ENCODE data around the gene CNIH3. TPM values are rescaled to one million over a fixed set of nuclear protein-coding genes. Genes with fewer than 3 reads are reported as not detected.

CNIH3 gene
- total RNA-seq, 1 donor = 1.4 TPM

DNA sequence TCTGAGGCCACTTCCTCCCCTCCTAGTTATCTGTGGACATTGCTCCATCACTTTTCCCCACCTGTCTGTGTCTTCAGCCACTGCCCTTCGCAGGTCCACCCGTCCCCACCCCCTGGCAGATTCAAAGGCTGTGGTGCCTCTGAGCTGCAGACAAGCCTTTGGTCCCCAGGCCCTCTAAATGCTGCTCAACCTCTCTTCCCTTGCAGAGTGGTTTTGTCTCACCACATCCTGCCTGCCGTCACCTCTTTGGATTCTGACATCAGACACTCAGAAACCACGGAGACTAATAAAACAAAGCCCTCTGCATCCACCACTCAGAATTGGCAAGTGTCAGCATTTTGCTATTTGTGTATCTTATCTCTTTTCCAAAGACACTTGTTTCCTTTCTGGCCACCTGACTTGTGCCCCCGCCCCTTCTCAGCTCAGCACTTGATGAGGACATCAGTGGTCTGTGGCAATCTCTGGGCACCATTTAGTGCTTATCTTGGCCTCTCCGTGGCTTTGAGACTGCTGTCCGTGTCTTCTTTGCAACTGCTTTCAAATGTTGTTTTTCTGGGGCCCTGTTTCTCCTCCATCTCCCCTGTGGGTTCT is 7.7 kb downstream of the CNIH3 start:
- peaks cover 16% of the 10 kb centered on the region for H3K27me3 ChIP-seq (ENCODE audit: insufficient read depth, low read length)
- no peak overlapping the region for H3K4me3 ChIP-seq (ENCODE audit: low read length)
- H3K9me3 ChIP-seq (ENCODE audit: low read depth, low read length) = no peaks in the 10 kb centered on the region
- peaks cover 21% of the 10 kb centered on the region for H3K4me1 ChIP-seq (ENCODE audit: insufficient read depth, low read length)

DNA sequence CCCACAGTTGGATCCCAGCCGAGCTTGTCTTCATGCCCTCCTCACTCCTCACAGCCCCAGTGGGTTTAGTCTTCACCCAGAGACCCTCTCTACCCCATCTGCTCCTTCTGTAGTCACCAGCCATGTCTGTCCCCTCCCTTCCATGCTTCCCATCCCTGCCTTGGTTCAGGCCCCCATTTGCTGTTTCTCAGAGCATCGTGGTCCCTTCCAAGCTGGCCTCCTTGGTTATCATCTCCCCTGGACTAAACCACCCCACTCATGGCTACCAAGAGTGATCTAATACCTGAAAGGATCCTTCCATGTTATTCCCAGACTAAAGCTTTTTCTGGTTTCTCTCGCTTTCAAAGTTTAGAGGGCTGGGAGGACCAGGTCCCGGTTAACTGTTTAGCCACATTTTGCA is 8.3 kb downstream of the CNIH3 start:
- H3K4me3 ChIP-seq (ENCODE audit: low read length) = no peak overlapping the region

DNA sequence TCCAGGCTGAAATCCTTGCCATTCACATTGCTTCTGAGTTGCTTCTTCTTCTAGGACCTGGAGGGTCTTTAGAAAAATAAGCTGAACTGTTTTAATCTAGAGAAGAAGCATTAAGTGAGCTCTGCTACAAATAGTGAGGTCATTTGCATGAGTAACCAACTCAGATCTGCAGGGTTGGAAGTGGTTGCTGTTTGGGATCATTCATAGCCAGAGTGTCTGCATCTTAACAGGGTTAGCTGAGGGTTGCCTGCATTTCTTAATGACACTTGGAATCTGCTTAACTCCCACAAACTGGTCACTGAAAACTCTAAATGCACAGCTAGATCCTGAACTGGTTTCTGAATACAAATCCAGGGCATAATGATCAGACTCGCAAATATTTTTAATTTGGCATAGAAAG is 9.9 kb downstream of the CNIH3 start:
- Histone ChIP-seq H3K4me1 (ENCODE audit: insufficient read depth, low read length) (peaks cover 21% of the 10 kb centered on the region), H3K9me3 (ENCODE audit: low read depth, low read length) (no peaks in the 10 kb centered on the region)

More for the DNA sequence above, 8.3 kb downstream of the CNIH3 start:
- Histone ChIP-seq H3K4me1 (ENCODE audit: insufficient read depth, low read length) (peaks cover 21% of the 10 kb centered on the region), H3K27me3 (ENCODE audit: insufficient read depth, low read length) (peaks cover 10% of the 10 kb centered on the region), H3K9me3 (ENCODE audit: low read depth, low read length) (no peaks in the 10 kb centered on the region)

DNA sequence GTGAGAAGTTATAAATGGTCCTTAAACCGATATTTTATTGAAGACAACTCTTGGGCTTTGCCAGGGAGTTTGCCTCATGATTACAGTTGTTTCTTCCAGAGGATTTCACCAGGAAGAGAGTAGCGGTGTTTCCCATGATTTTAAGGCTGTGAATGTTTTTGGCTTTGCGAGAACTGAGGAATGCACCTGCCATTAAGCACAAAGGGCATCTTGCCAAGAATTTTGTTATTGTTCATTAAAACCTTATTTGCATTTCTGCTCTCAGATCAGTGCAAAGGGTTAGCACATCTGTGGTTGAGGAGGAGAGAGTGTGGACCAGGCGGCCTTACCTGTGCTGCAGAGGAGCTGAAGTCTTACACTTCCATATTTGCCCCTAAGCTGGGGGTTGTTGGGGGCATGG is 13.8 kb downstream of the CNIH3 start:
- Histone ChIP-seq H3K4me1 (ENCODE audit: insufficient read depth, low read length) (no peaks in the 10 kb centered on the region), H3K4me3 (ENCODE audit: low read length) (no peak overlapping the region), H3K9me3 (ENCODE audit: low read depth, low read length) (no peaks in the 10 kb centered on the region), H3K27me3 (ENCODE audit: insufficient read depth, low read length) (no peaks in the 10 kb centered on the region)

More for the DNA sequence above, 9.9 kb downstream of the CNIH3 start:
- no peaks in the 10 kb centered on the region for H3K27me3 ChIP-seq (ENCODE audit: insufficient read depth, low read length)
- H3K4me3 ChIP-seq (ENCODE audit: low read length) = no peak overlapping the region

DNA sequence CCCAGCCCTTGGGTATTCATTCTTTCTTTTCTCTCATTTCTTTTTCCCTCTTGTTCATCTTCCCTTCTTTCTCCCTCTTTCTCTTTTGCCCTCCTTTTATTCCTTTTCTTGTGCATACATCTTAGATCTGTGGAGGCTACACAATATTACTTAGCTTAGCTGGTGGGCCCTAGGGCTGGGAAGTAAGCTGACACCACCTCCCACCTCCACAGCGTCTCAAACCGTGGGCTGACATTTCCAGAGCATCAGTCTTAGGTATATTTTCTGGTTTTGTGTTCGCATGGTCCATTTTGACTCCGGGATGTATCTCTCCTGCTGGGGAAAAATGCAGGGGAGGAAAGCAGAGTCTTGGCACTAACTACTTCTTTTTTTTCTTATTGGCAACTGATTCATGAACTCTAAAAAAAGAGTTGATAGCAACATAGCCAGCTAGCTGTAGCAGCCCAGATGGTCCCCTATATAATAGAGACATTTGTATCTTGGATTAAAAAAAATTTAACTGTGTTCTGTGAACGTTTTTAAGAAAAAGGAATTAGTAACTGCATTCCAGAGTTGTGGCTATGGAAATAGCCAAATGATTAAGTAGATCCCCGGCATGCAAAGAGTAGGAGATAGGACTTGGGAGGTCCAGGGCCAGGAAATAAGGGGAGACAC is 15.5 kb downstream of the CNIH3 start:
- H3K4me3 ChIP-seq (ENCODE audit: low read length) = no peak overlapping the region
- H3K27me3 ChIP-seq (ENCODE audit: insufficient read depth, low read length) = no peaks in the 10 kb centered on the region
- no peaks in the 10 kb centered on the region for H3K9me3 ChIP-seq (ENCODE audit: low read depth, low read length)
- H3K4me1 ChIP-seq (ENCODE audit: insufficient read depth, low read length) = no peaks in the 10 kb centered on the region

DNA sequence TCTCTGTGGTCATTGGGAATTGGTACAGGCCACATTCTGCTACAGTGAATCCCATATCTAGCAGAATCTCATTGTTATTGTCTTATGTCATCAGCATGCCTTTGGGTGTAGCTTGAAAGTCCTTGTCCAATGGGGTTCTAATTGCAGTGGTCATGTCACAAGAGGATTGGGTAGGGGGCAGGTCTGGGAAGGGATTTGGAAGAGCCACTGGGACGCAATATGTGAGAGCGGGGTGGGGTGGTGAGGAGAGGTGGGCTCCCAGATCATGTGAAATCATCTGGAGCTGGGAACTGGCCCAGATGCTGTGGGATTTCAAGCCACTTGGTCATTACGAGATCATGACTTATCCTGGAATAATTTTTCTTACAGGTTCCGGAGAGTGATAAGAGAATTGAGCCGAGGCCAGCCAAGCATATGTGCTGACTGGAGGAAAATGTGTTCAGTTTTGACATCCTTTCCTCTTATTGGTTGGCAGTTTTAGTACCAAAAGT is 16.3 kb downstream of the CNIH3 start:
- no peak overlapping the region for H3K4me3 ChIP-seq (ENCODE audit: low read length)
- H3K9me3 ChIP-seq (ENCODE audit: low read depth, low read length) = no peaks in the 10 kb centered on the region
- H3K4me1 ChIP-seq (ENCODE audit: insufficient read depth, low read length) = no peaks in the 10 kb centered on the region
- no peaks in the 10 kb centered on the region for H3K27me3 ChIP-seq (ENCODE audit: insufficient read depth, low read length)

DNA sequence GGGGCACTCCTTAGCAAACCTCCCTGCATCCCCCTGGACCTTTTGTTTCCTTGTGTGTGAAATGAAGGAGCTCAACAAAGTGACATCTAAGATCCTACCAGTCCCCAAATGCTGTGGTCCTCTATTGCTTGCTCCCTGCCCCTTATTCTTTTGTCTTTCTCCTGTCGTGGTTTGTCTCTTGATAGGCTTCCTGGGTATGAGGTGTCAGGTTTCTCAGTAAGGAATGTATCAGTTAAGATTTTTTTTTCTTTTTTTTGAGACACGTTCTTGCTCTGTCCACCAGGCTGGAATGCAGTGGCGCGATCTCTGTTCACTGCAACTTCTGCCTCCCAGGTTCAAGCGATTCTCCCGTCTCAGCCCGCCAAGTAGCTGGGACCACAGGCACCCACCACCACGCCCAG is 16.8 kb downstream of the CNIH3 start:
- H3K4me3 ChIP-seq (ENCODE audit: low read length) = no peak overlapping the region
- no peaks in the 10 kb centered on the region for H3K4me1 ChIP-seq (ENCODE audit: insufficient read depth, low read length)
- H3K9me3 ChIP-seq (ENCODE audit: low read depth, low read length) = no peaks in the 10 kb centered on the region
- H3K27me3 ChIP-seq (ENCODE audit: insufficient read depth, low read length) = no peaks in the 10 kb centered on the region

DNA sequence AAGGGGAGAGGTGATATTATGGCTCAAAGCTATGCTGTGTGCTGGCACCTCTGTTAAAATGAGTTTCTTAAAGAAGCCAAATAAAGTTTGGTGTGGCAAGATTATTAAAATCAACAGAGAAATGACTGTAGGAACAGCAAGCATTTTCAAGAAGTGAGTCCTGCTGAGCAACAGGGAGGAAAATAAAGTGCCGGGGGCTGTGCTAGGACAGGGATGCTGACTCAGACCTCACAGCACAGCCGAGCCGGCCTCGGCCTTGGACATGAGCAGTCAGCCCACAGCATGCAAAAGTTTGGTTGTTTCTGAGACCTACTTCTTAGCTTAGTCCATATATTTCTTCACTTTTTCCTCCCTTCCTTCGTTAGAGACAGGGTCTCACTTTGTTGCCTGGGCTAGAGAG is 19.2 kb downstream of the CNIH3 start:
- Histone ChIP-seq H3K9me3 (ENCODE audit: low read depth, low read length) (no peaks in the 10 kb centered on the region), H3K4me3 (ENCODE audit: low read length) (no peak overlapping the region), H3K4me1 (ENCODE audit: insufficient read depth, low read length) (no peaks in the 10 kb centered on the region), H3K27me3 (ENCODE audit: insufficient read depth, low read length) (no peaks in the 10 kb centered on the region)

DNA sequence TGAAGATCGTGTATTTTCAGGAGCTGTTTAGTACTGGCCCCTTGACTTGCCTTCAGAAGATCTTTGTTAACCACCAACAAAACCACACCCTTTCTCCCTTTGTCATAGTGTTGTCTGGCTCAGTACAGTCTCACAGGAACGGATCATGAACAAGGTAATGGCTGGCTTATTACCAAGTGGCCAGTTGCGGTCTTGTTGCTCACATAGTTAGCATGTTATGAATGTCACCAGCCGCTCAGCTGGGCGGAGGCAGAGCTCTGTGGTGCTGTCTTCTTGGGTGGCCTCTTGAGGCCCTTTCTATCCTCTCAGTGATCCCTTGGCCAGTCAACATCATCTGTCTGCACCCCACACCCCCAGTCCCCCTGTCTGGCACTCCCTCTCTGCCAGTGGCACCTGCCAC is 21.4 kb downstream of the CNIH3 start:
- no peaks in the 10 kb centered on the region for H3K4me1 ChIP-seq (ENCODE audit: insufficient read depth, low read length)
- H3K27me3 ChIP-seq (ENCODE audit: insufficient read depth, low read length) = no peaks in the 10 kb centered on the region
- H3K4me3 ChIP-seq (ENCODE audit: low read length) = no peak overlapping the region
- H3K9me3 ChIP-seq (ENCODE audit: low read depth, low read length) = no peaks in the 10 kb centered on the region

DNA sequence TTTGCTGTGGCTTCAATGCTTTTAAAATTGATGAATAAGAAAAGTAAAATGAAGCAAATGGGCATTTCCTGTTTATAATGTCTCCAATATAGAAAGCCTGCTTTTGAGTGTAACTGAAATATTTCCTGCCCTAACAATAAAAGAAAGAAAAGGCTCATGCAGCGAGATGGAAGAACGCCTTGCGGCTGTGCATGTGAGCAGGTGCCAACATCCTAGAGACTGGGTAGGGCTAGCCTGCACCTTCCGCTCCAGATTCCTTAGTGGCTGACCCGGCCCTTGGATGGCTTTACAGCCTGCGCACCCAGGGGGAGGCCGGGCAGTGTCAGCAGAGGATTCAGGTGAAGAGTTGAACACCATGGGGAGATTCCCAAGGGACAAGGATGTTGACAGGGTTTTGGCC is 21.8 kb downstream of the CNIH3 start:
- Histone ChIP-seq H3K9me3 (ENCODE audit: low read depth, low read length) (no peaks in the 10 kb centered on the region), H3K4me3 (ENCODE audit: low read length) (no peak overlapping the region), H3K4me1 (ENCODE audit: insufficient read depth, low read length) (no peaks in the 10 kb centered on the region), H3K27me3 (ENCODE audit: insufficient read depth, low read length) (no peaks in the 10 kb centered on the region)

DNA sequence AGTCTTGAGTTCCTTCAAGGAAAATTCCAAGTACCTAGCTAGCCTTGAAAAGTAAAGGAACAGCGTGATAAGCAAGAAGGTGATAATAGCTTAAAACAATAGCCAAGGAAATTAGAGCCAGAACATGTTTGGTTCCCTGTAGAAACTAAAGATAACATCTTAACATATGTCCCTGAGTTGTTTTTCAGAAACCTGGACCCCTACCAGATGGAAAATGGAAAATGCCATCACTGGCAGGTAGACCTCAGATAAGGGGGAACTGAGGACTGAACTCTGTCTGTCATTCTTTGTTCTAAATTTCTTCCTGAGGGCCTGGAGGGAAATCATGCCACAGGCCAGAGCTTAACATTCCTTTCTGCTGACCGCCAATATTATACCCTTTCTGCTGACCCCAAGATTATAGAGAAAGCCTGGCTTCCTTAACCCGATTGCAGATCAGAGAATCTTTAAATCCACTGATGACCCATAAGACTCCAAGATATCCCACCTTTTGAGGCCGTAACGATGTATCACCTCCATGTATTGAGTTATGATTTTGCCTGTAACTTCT is 23.4 kb downstream of the CNIH3 start:
- Histone ChIP-seq H3K9me3 (ENCODE audit: low read depth, low read length) (no peaks in the 10 kb centered on the region), H3K4me1 (ENCODE audit: insufficient read depth, low read length) (no peaks in the 10 kb centered on the region), H3K27me3 (ENCODE audit: insufficient read depth, low read length) (no peaks in the 10 kb centered on the region), H3K4me3 (ENCODE audit: low read length) (no peak overlapping the region)

DNA sequence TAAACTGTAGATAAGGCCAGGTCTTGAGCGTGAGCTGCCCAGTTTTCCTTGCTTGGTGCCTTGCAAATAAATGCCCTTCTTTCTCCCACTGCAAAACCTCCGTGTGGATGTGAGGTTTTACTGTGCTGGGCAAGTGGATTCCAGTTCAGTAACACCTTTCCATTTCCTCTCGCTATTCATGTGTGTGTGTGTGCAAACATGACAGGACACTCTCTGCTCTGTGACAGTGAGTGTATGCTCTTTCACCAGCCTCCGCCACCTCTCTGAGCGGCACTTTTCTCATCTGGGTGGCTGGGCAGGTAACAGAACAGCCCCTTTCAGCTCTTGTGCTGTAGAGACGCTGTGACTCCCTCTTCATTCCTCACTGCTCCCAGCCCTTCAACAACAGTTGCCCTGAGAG is 23.9 kb downstream of the CNIH3 start:
- no peaks in the 10 kb centered on the region for H3K9me3 ChIP-seq (ENCODE audit: low read depth, low read length)
- H3K4me1 ChIP-seq (ENCODE audit: insufficient read depth, low read length) = no peaks in the 10 kb centered on the region

DNA sequence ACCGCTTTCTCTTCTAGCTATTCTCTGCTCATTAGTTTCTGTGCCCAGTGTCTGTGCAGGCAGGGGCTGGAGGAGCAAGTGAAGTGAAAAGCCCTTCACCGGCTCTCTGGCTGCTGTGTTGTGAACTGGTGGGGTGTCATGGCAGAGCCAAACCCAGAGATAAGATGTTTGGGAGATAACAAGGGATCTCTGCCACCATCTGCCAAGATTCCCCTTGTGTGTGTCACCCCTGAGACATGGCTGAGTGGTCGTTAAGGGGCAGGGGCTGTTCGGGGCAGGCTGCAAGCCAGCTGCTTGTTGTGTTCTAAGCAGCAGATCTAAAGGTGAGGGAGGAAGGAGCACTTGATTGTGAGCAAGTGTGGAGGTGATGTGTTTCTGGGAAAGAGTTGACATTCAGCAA is 24.5 kb downstream of the CNIH3 start:
- no peak overlapping the region for H3K4me3 ChIP-seq (ENCODE audit: low read length)
- no peaks in the 10 kb centered on the region for H3K27me3 ChIP-seq (ENCODE audit: insufficient read depth, low read length)
- no peaks in the 10 kb centered on the region for H3K9me3 ChIP-seq (ENCODE audit: low read depth, low read length)
- H3K4me1 ChIP-seq (ENCODE audit: insufficient read depth, low read length) = no peaks in the 10 kb centered on the region

More for the DNA sequence above, 23.9 kb downstream of the CNIH3 start:
- no peaks in the 10 kb centered on the region for H3K27me3 ChIP-seq (ENCODE audit: insufficient read depth, low read length)
- H3K4me3 ChIP-seq (ENCODE audit: low read length) = no peak overlapping the region

DNA sequence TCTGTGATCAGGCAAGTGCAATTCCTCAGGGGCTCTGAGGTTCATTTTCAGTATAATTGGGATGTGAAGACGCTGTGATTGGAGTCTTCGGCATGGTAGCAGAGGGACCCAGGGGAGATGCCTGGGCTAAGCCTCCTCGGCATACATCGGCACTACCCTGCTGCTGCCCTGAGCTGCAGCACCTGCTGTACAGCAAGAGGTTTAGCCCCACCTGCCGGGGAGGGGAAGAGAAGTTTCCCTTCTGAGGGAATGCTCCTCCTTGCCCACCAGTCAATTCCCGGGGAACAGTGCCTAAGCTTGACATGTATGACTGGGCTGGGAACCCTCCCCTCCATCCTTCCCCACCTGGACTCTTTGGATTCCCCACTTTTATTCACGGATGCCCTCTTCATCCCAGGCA is 24.9 kb downstream of the CNIH3 start:
- Histone ChIP-seq H3K4me3 (ENCODE audit: low read length) (no peak overlapping the region), H3K9me3 (ENCODE audit: low read depth, low read length) (no peaks in the 10 kb centered on the region), H3K27me3 (ENCODE audit: insufficient read depth, low read length) (no peaks in the 10 kb centered on the region), H3K4me1 (ENCODE audit: insufficient read depth, low read length) (no peaks in the 10 kb centered on the region)

DNA sequence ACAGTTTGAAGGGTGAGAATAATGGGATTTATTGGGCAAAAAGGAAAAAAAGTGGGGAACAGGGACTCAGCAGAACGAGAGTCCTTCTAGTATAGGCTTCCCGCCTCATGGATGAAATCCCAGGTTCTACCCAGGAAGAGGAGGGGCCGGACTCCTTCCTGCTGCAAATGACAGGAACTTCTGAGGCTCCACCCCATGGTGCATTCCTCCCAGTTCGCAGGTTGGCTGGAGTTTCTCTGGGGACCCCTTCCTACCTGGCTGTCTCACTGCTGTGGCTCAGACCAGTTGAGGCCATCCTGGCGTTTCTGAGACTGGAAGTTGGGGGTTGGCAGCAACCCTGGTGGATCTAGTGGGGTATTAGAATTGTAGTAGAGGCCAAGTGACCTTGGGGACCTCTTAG is 27.5 kb downstream of the CNIH3 start:
- H3K27me3 ChIP-seq (ENCODE audit: insufficient read depth, low read length) = no peaks in the 10 kb centered on the region
- no peaks in the 10 kb centered on the region for H3K4me1 ChIP-seq (ENCODE audit: insufficient read depth, low read length)
- H3K9me3 ChIP-seq (ENCODE audit: low read depth, low read length) = no peaks in the 10 kb centered on the region
- no peak overlapping the region for H3K4me3 ChIP-seq (ENCODE audit: low read length)

All from mononuclear cell (primary cell).